ENCODE results near the gene CSNK2A1. TPM values are rescaled to one million over a fixed set of nuclear protein-coding genes. Genes with fewer than 3 reads are reported as not detected.

The CSNK2A1 gene
- total and polyA plus RNA-seq, 2 donors (not counting 1 experiment from before 2014, with no cell fraction given): 28.3 to 125 TPM

DNA sequence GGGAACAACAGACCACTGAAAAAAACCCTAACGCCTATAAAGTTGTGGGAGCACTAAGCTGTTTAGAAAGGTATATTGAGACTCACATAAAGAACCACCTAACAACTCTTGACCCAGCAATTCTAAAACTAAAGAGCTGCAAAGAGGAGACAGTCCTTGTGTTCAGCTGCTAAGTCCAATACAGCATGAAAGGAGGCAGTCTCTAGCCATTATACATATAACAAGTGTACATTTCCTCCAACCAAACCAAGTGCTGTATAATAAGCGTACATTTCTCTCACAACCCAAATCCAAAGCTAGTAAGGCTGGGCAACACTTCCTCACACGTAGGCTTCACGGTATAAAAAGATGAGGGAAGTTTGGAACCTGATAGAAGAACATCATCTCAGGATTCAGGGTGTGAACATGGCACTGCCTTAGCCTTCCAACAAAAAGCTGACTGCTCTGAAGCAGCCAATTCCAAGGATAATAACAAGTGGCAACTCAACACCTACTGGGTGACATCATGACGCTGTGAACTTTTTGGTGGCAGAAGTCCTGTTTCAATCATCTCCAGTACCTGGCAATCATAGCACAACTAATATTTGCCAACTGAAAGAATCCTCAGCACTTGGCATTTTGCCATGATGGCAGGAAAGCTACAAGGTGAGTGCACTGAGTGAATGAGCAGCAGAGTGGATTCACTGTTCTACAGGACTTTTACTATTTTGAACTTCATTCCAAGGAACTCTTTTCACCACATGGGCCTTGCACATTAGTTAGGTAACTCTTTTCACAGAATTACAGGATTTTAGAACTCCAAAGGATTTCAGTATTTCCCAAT, 97.9 kb downstream of the CSNK2A1 start:
- H3K9ac ChIP-seq (ENCODE audit: low read length): no peak overlapping the region
- no peak for DNase-seq
- H3K4me2 ChIP-seq (replicated peaks; ENCODE audit: low read depth, low read length, poor library complexity, severe bottlenecking): no peak overlapping the region
- no peak for ATAC-seq (ENCODE audit: low read depth)
- no peaks in the 10 kb centered on the region for H3K4me1 ChIP-seq (ENCODE audit: control insufficient read depth in 2 of 2, insufficient read depth in 2 of 2, low read length in 2 of 2)
- no peak overlapping the region for H2AFZ ChIP-seq (ENCODE audit: insufficient read depth, low read depth, low read length, poor library complexity, severe bottlenecking)
- H3K27me3 ChIP-seq (replicated peaks in 1 of 4; ENCODE audit: control extremely low read depth in 1 of 4, control insufficient read depth in 3 of 4, insufficient read depth in 4 of 4, low read length in 3 of 4): no peaks in the 10 kb centered on the region
- H3K4me3 Mint-ChIP-seq: no peak overlapping the region
- no peak for TF ChIP-seq EZH2 (IDR thresholded peaks at IDR 0.05; ENCODE audit: borderline replicate concordance, insufficient read depth, low read depth, low read length, poor library complexity, severe bottlenecking)
- TF ChIP-seq, protein P1, sequence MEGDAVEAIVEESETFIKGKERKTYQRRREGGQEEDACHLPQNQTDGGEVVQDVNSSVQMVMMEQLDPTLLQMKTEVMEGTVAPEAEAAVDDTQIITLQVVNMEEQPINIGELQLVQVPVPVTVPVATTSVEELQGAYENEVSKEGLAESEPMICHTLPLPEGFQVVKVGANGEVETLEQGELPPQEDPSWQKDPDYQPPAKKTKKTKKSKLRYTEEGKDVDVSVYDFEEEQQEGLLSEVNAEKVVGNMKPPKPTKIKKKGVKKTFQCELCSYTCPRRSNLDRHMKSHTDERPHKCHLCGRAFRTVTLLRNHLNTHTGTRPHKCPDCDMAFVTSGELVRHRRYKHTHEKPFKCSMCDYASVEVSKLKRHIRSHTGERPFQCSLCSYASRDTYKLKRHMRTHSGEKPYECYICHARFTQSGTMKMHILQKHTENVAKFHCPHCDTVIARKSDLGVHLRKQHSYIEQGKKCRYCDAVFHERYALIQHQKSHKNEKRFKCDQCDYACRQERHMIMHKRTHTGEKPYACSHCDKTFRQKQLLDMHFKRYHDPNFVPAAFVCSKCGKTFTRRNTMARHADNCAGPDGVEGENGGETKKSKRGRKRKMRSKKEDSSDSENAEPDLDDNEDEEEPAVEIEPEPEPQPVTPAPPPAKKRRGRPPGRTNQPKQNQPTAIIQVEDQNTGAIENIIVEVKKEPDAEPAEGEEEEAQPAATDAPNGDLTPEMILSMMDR (IDR thresholded peaks at IDR 0.05): no peak
- no peak overlapping the region for H3K27ac Mint-ChIP-seq
- H3K36me3 ChIP-seq (replicated peaks in 1 of 2; ENCODE audit: control extremely low read depth in 1 of 2, control insufficient read depth in 1 of 2, extremely low read depth in 1 of 2, insufficient read depth in 2 of 2, low read length in 1 of 2): peaks cover 5 to 53% of the 10 kb centered on the region in 2 experiments
- no peak overlapping the region for H3K27ac ChIP-seq (ENCODE audit: low read length in 2 of 2)
- no peaks in the 10 kb centered on the region for H3K9me3 Mint-ChIP-seq (ENCODE audit: insufficient read depth)
- H3K79me2 ChIP-seq (ENCODE audit: control insufficient read depth, insufficient read depth, low read length): peaks cover 35% of the 10 kb centered on the region
- intact Hi-C loops (cut with micrococcal nuclease): no loop called here
- ChIA-PET POLR2A (no interaction called here), CTCF (interaction anchor here (0.7 kb wide), 1 partner anchor 57 kb away, joined by 3 read pairs; no protein-coding TSS in a partner anchor)
- H3K27me3 Mint-ChIP-seq: no peaks in the 10 kb centered on the region
- no peaks in the 10 kb centered on the region for H3K9me3 ChIP-seq (ENCODE audit: control extremely low read depth in 1 of 3, control insufficient read depth in 2 of 3, insufficient read depth in 1 of 3, low read length in 2 of 3)
- H4K20me1 ChIP-seq (ENCODE audit: control insufficient read depth, insufficient read depth, low read length, poor library complexity, severe bottlenecking): peaks cover 10% of the 10 kb centered on the region
- 100% methylated on average over 1 of the region's 5 CpGs for WGBS (ENCODE audit: insufficient coverage)
- H3K4me1 Mint-ChIP-seq: peaks cover 2% of the 10 kb centered on the region
- no peak overlapping the region for H3K4me3 ChIP-seq (ENCODE audit: control extremely low read depth in 1 of 5, extremely low read depth in 1 of 5, insufficient read depth in 1 of 5, low read depth in 2 of 5, low read length in 4 of 5)

DNA sequence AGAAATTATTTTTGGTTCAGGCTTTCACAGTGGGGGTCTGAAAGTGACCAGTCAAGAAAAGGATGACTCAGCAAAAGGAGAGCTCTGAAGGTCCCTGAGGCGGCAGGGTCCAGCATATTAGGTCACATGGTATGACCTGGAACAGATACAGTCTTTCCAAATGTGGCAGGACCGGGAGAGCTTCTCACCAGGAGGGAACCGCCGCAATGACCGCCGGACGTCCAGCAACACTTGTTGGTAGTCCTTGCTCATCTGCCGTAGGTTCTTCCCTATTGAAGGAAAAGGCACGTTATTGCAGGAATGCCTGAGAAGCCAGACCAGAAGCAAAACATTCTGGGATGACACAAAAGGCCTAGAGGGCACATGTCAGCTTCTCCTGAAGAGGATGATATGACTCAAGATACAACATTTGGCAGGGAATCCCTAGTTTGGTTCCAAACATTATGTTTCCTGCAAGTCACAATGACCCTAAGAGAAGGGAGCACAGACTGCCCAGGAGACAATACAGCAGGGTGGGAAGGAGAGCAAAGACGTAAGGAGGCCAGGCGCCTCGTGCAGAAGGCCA, 98.6 kb downstream of the CSNK2A1 start:
- Histone ChIP-seq H3K4me2 (replicated peaks; ENCODE audit: low read depth, low read length, poor library complexity, severe bottlenecking) (no peak overlapping the region), H3K4me3 (ENCODE audit: control extremely low read depth in 1 of 5, extremely low read depth in 1 of 5, insufficient read depth in 1 of 5, low read depth in 2 of 5, low read length in 4 of 5) (no peak overlapping the region), H3K9ac (ENCODE audit: low read length) (no peak overlapping the region), H3K79me2 (ENCODE audit: control insufficient read depth, insufficient read depth, low read length) (peaks cover 27% of the 10 kb centered on the region), H4K20me1 (ENCODE audit: control insufficient read depth, insufficient read depth, low read length, poor library complexity, severe bottlenecking) (peaks cover 5% of the 10 kb centered on the region), H2AFZ (ENCODE audit: insufficient read depth, low read depth, low read length, poor library complexity, severe bottlenecking) (no peak overlapping the region), H3K36me3 (replicated peaks in 1 of 2; ENCODE audit: control extremely low read depth in 1 of 2, control insufficient read depth in 1 of 2, extremely low read depth in 1 of 2, insufficient read depth in 2 of 2, low read length in 1 of 2) (peaks cover 6 to 60% of the 10 kb centered on the region in 2 experiments), H3K4me1 (ENCODE audit: control insufficient read depth in 2 of 2, insufficient read depth in 2 of 2, low read length in 2 of 2) (no peaks in the 10 kb centered on the region), H3K27me3 (replicated peaks in 1 of 4; ENCODE audit: control extremely low read depth in 1 of 4, control insufficient read depth in 3 of 4, insufficient read depth in 4 of 4, low read length in 3 of 4) (no peaks in the 10 kb centered on the region), H3K27ac (ENCODE audit: low read length in 2 of 2) (no peak overlapping the region), H3K9me3 (ENCODE audit: control extremely low read depth in 1 of 3, control insufficient read depth in 2 of 3, insufficient read depth in 1 of 3, low read length in 2 of 3) (no peaks in the 10 kb centered on the region)
- DNase-seq: no peak
- TF ChIP-seq EZH2 (IDR thresholded peaks at IDR 0.05; ENCODE audit: borderline replicate concordance, insufficient read depth, low read depth, low read length, poor library complexity, severe bottlenecking): no peak
- TF ChIP-seq, protein P1 (IDR thresholded peaks at IDR 0.05): no peak
- WGBS (ENCODE audit: insufficient coverage): 96% methylated on average over 11 of the region's 12 CpGs
- Mint-ChIP-seq H3K27me3 (no peaks in the 10 kb centered on the region), H3K4me1 (peaks cover 2% of the 10 kb centered on the region), H3K27ac (no peak overlapping the region), H3K9me3 (ENCODE audit: insufficient read depth) (no peaks in the 10 kb centered on the region), H3K4me3 (no peak overlapping the region)
- ATAC-seq (ENCODE audit: low read depth): no peak
- intact Hi-C loops (cut with micrococcal nuclease): no loop called here
- CTCF ChIA-PET: interaction anchor here (0.5 kb wide), 1 partner anchor 80 kb away, joined by 4 read pairs; no protein-coding TSS in a partner anchor
- POLR2A ChIA-PET: no interaction called here
